Measurements from ENCODE around the gene FZR1.
"Not testable (repeated sequence)": the region's sequence is repeated elsewhere in the genome, so short reads cannot be mapped to it uniquely, and the experiment has no call there.

Gene FZR1

GRCh38 chr19:3573858-3574637, 67.9 kb downstream of the FZR1 start:
- DNase-seq (ENCODE audit: low spot score) = peak; percentile 87

- DNase-seq (ENCODE audit: low spot score) = no peak
These were observed 69.2 kb downstream of the FZR1 start for GRCh38 chr19:3575260-3575741.

DNA sequence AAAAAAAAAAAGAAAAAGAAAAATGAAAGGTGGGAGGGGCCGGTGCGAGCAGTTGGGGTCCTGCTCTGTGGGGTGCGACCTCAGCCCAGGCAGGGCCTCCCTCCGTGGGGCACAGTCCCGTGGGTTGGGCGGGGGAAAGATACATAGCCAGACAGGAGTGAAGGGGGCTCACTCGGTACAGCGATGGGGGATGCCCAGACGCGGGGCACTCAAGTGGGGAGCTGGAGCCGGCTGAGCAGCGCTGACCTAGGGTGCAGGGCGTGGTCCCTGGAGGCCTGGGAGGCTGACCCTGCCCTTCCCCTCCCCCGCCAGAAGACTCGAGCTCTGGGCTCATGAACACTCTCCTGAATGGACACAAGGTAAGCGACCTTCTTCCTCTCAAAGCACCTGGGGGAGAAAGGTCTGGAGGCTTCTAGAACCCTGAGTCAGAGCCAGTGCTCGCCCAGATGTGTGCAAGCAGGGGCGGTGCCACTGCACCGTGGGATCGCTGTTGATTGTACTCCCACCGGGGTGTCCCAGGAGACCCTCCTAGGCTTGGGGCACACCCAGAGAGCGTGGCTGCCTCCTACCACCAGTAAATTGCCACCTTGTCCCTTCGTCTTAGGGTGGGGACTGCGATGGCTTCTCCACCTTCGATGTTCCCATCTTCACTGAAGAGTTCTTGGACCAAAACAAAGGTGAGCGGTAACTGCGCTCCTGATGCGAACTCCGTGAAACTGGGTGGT, 70.0 kb downstream of the FZR1 start:
- no peak for DNase-seq (ENCODE audit: low spot score)

- no peak for DNase-seq (ENCODE audit: low spot score)
These were observed 70.8 kb downstream of the FZR1 start for GRCh38 chr19:3576696-3577443.

DNA sequence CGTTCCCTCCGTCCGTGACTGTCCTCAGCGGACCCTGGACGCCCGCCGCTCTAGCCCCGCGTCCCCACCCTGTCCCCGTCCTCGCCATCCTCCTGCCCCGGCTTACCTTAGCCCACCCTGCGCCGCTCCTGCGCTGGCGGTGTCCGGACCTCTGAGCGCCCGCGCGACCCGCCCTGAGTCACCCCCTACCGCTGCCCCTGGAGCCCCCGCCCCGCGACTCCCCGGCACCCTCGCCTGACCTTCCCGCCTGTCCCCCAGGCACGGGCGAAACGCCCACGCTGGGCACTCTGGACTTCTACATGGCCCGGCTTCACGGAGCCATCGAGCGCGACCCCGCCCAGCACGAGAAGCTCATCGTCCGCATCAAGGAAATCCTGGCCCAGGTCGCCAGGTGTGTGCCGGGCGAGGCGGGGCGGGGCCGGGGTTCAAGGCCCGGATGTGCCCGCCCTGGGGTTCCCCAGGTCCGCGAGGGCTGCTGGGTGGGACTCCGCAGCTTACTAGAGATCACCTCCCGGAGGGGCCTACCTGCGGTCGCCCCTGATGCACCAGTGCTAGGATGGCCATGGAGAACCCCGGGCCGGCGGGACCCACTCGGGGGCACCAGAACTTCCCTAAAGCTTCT, 71.7 kb downstream of the FZR1 start:
- DNase-seq (ENCODE audit: low spot score) = no peak

DNA sequence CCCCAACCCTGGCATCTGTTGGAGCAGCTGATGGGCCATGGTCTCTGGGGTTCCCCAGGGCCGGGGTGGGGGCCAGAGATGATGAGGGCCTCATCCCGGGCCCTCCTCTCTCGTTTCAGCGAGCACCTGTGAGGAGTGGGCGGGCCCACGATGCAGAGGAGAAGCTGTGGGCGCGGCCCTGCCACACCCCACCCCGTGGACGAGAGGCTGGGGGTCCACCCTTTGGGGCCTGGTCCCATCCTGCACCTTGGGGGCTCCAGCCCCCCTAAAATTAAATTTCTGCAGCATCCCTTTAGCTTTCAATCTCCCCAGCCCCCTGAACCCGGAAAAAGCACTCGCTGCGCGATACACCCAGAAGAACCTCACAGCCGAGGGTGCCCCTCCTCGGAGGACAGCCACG, 72.3 kb downstream of the FZR1 start:
- no peak for DNase-seq (ENCODE audit: low spot score)

DNA sequence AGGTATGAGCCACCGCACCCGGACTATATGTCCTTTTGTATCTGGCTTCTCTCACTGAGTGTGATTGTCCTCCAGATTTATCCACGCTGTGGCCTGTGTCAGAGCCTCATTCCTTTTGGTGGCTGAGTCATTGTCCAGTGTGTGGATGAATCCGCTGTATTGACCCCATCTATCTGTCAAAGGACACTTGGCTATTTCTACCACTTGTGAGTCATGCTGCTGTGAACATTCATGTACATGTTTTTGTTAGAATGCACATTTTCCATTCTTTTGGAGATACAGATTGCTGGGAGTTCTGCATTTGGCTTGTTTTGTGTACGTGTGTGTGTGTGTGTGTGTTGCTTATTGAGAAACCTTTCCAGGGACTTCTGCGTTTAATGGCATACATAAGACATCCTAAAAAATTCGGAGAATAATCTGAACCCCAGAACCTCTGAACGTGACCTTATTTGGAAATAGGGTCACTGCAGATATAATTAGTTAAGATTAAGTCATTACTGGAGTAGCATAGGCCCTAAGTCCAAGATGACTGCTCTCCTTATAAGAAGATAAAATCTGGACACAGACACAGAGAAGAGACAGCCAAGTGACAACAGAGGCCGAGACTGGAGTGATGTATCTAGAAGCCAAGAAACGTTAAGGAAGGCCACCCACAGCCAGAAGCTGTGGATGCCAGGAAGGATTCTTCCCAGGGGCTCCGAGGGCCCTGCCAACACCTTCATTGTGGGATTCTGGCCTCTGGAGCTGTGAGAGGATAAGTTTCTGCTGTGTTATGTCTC, 74.2 kb downstream of the FZR1 start:
- DNase-seq (ENCODE audit: low spot score) = peak; percentile 94

DNA sequence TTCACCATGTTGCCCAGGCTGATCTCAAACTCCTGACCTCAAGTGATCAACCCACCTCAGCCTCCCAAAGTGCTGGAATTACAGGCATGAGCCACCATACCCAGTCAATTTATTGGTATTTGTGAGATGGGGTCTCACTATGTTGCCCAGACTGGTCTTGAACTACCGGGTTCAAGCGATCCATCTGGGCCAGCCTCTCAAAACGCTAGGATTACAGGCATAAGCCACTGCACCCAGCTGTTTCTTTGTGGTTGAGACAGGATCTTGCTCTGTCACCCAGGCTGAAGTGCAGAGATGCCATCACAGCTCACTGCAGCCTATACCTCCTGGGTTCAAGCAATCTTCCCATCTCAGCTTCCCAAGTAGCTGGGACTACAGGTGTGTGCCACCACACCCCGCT, 75.7 kb downstream of the FZR1 start:
- DNase-seq (ENCODE audit: low spot score) = not testable (repeated sequence)

- DNase-seq (ENCODE audit: low spot score) = not testable (repeated sequence)
These were observed 78.1 kb downstream of the FZR1 start for GRCh38 chr19:3584036-3584802.

GRCh38 chr19:3585301-3586126, 79.4 kb downstream of the FZR1 start, which contains the start of gene GIPC3:
TSS of gene GIPC3 (plus strand) at chr19:3585478. CDS start at chr19:3585598, 120 bp downstream.
- no peak for DNase-seq (ENCODE audit: low spot score)

DNA sequence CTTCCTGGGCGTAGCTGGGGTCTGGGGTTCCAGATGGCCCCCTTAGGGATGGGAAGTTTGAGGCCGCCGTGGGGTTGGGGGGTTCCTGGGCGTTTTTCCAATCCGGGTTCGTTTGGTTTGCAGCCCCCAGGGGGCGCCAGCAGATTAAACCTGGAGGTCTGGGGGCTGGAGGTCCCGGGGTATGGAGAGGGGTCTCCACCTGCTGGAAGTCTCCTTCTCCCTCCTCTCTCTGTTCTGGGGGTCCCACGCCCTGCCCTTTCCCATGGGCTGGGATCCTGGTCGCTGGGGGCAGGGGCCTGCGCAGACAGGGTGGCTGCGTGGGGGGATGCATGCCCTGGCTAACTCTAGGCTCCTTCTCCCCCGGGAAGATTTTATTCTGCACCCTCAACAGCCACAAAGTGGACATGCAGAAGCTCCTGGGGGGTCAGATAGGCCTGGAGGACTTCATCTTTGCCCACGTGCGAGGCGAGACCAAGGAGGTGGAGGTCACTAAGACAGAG, 80.1 kb downstream of the FZR1 start:
- no peak for DNase-seq (ENCODE audit: low spot score)

- no peak for DNase-seq (ENCODE audit: low spot score)
These were observed 80.7 kb downstream of the FZR1 start for GRCh38 chr19:3586707-3587346.

Measured in hepatic stellate cell (primary cell).